ENCODE data around the gene CILP. TPM values are rescaled to one million over a fixed set of nuclear protein-coding genes. Genes with fewer than 3 reads are reported as not detected.

CILP gene
- total and polyA plus RNA-seq, 8 donors = 0.76 to 28.7 (median 4.5) TPM

DNA sequence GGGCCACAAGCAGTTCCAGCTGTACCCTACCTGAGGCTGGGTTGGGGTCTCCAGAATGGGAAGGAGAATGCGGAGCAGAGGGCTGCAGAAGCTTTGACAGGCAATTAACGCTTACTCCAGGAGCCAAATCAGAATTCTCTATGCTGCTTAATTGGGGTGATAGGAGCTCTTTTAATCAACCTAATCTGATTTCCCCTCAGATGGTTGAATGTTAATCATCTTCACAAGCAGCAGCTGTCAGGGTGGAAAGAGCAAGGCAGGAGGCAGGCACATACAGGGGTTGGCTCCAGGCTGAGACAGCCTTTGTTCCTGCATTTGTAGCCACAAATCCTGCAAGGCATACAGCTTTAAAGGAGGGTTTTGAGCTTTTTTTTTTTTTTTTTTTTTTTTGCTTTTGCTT is 2.6 kb downstream of the CILP start:
- 86 to 100% (median 97%) methylated on average over 2 of the region's 2 CpGs for WGBS, 5 donors
- intact Hi-C loops (cut with DNase I; ENCODE audit: low total_unique reads) = no loop called here

DNA sequence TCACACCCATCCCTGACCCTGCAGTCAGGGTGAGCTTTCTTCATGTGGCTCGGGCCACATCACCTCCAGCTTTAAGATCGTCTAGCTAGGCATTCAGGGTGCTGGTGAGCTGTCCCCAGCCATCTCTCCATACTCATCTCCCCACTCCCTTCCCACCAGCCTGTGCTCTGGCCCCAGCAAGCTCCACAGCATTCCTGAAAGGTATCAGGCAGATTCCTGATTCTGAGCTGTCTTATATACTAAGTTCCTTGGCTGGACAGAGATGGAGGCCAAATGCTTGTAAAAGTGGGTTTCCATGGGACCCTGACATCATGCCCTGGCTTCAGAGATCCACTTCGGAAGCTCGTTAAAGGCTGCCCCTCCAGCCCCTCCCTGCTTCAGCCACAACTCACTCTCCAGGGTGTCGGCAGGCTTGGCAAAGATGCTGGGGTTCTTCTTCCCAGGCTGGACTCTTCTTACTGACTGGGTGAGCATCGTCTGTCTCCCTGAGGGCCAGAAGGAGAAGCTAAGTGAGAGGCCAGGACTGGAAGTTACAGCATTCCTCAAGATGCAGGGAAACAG is 3.9 kb downstream of the CILP start:
- 74 to 81% (median 79%) methylated on average over 4 to 6 of the region's 6 CpGs for WGBS, 5 donors
- no peak for DNase-seq
- Histone ChIP-seq H3K4me3 (no peak overlapping the region), H3K9me3 (no peaks in the 10 kb centered on the region), H3K4me1 (peaks cover 0 to 13% (median 11%) of the 10 kb centered on the region in 4 donors), H3K27ac (no peak overlapping the region), H3K27me3 (no peaks in the 10 kb centered on the region), H3K36me3 (no peaks in the 10 kb centered on the region)
- intact Hi-C loops (cut with DNase I; ENCODE audit: low total_unique reads) = no loop called here
- TF ChIP-seq CTCF (IDR thresholded peaks at IDR 0.05) (no peak), POLR2AphosphoS5 (IDR thresholded peaks at IDR 0.05) (no peak), EP300 (IDR thresholded peaks at IDR 0.05) (no peak), POLR2A (IDR thresholded peaks at IDR 0.05) (no peak)

More for the DNA sequence above, 2.6 kb downstream of the CILP start:
- no peaks in the 10 kb centered on the region for H3K9me3 ChIP-seq
- TF ChIP-seq POLR2AphosphoS5 (IDR thresholded peaks at IDR 0.05) (no peak), EP300 (IDR thresholded peaks at IDR 0.05) (no peak), POLR2A (IDR thresholded peaks at IDR 0.05) (no peak), CTCF (IDR thresholded peaks at IDR 0.05) (no peak)
- no peak overlapping the region for H3K27ac ChIP-seq
- H3K4me1 ChIP-seq = peaks cover 0 to 15% (median 12%) of the 10 kb centered on the region in 4 donors
- H3K4me3 ChIP-seq = no peak overlapping the region
- no peaks in the 10 kb centered on the region for H3K36me3 ChIP-seq
- H3K27me3 ChIP-seq = no peaks in the 10 kb centered on the region
- DNase-seq = no peak

GRCh38 chr15:65206750-65207149 is 4.5 kb downstream of the CILP start:
- Histone ChIP-seq H3K4me3 (no peak overlapping the region), H3K4me1 (peaks cover 0 to 8% (median 7%) of the 10 kb centered on the region in 4 donors), H3K27ac (no peak overlapping the region), H3K36me3 (no peaks in the 10 kb centered on the region), H3K9me3 (no peaks in the 10 kb centered on the region), H3K27me3 (no peaks in the 10 kb centered on the region)
- no peak for DNase-seq
- intact Hi-C loops (cut with DNase I; ENCODE audit: low total_unique reads) = no loop called here
- 91 to 96% (median 94%) methylated on average over 17 to 20 of the region's 20 CpGs for WGBS, 5 donors
- TF ChIP-seq CTCF (IDR thresholded peaks at IDR 0.05) = no peak
- no peak for TF ChIP-seq POLR2A (IDR thresholded peaks at IDR 0.05)
- no peak for TF ChIP-seq EP300 (IDR thresholded peaks at IDR 0.05)
- no peak for TF ChIP-seq POLR2AphosphoS5 (IDR thresholded peaks at IDR 0.05)

DNA sequence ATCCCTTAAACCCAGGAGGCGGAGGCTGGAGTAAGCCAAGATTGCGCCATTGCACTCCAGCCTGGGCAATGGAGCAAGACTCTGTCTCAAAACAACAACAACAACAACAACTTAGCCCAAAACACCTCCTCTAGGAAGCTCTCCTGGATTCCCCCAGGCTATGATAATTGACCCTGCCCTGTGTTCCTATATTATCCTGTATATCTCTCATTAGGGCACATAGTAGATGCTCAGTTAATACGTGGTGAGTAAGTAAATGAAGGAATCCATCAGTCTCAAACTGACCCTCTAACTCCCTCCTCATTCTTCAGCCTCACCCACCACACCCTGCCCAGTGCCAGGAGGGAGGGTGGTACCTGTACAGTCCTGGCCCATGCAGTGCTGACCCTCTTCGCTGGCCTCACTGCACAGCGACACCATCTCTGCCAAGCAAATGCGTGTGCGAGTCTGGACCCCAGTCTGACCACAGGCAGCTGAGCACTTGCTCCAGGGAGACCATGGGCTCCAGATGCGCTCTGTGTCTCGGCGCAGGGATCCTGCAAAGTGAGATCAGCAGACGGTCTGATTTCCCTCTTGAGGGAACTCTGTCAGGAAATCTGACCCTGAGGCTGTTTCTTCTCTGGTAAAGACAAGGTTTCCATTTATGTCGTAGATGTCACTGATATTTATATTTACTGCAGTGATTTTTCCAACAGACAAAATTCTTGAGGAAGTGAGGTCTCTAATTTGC is 6.2 kb downstream of the CILP start:
- Histone ChIP-seq H3K27me3 (no peaks in the 10 kb centered on the region), H3K4me1 (no peaks in the 10 kb centered on the region), H3K4me3 (no peak overlapping the region), H3K27ac (no peak overlapping the region), H3K9me3 (no peaks in the 10 kb centered on the region), H3K36me3 (no peaks in the 10 kb centered on the region)
- WGBS, 5 donors = 91 to 95% (median 94%) methylated on average over 12 of the region's 12 CpGs
- TF ChIP-seq EP300 (IDR thresholded peaks at IDR 0.05) = no peak
- no peak for TF ChIP-seq POLR2A (IDR thresholded peaks at IDR 0.05)
- TF ChIP-seq POLR2AphosphoS5 (IDR thresholded peaks at IDR 0.05) = no peak
- TF ChIP-seq CTCF (IDR thresholded peaks at IDR 0.05) = no peak
- no peak for DNase-seq
- intact Hi-C loops (cut with DNase I; ENCODE audit: low total_unique reads) = no loop called here

Measured in stomach (tissue), 9 donors.